Measurements from ENCODE around the gene EGLN1. TPM values are rescaled to one million over a fixed set of nuclear protein-coding genes. Genes with fewer than 3 reads are reported as not detected.
A peak's percentile ranks its signal among the peaks of the same experiment; 100 is the strongest.
"Not testable (repeated sequence)": the region's sequence is repeated elsewhere in the genome, so short reads cannot be mapped to it uniquely, and the experiment has no call there.

EGLN1 gene
- total RNA-seq: 10 to 100 TPM; 19.4 to 25.2 TPM
- polyA plus RNA-seq (ENCODE audit: insufficient read length in 6 of 6): 10 to 100 TPM; 38.6 to 54.6 (median 43.3) TPM
- long read RNA-seq, donor 1, full-length matches to known transcripts: 12 of 18 reads
- long read RNA-seq, donor 1, partial matches to known transcripts: 0 of 18 reads
- long read RNA-seq, donor 1, other reads (novel, unspliced or antisense): 6 of 18 reads
- long read RNA-seq, donor 2, full-length matches to known transcripts: 14 of 20 reads
- long read RNA-seq, donor 2, partial matches to known transcripts: 0 of 20 reads
- long read RNA-seq, donor 2, other reads (novel, unspliced or antisense): 6 of 20 reads
- long read RNA-seq, donor 3, full-length matches to known transcripts: 12 of 12 reads
- long read RNA-seq, donor 3, partial matches to known transcripts: 0 of 12 reads
- long read RNA-seq, donor 3, other reads (novel, unspliced or antisense): 0 of 12 reads
- long read RNA-seq, donor 4, partial matches to known transcripts: 0 of 1 reads
- long read RNA-seq, donor 4, other reads (novel, unspliced or antisense): 1 of 1 reads
- long read RNA-seq, donor 5, full-length matches to known transcripts: 14 of 14 reads
- long read RNA-seq, donor 5, partial matches to known transcripts: 0 of 14 reads
- long read RNA-seq, donor 5, other reads (novel, unspliced or antisense): 0 of 14 reads
- long read RNA-seq, donor 6, full-length matches to known transcripts: 10 of 10 reads
- long read RNA-seq, donor 6, partial matches to known transcripts: 0 of 10 reads
- long read RNA-seq, donor 6, other reads (novel, unspliced or antisense): 0 of 10 reads
- long read RNA-seq, donor 7, full-length matches to known transcripts: 12 of 12 reads
- long read RNA-seq, donor 7, partial matches to known transcripts: 0 of 12 reads
- long read RNA-seq, donor 7, other reads (novel, unspliced or antisense): 0 of 12 reads
- long read RNA-seq, donor 8, full-length matches to known transcripts: 15 of 25 reads
- long read RNA-seq, donor 8, partial matches to known transcripts: 10 of 25 reads
- long read RNA-seq, donor 8, other reads (novel, unspliced or antisense): 0 of 25 reads
- long read RNA-seq, donor 9: 0 reads
- long read RNA-seq, donor 10, full-length matches to known transcripts: 2 of 4 reads
- long read RNA-seq, donor 10, partial matches to known transcripts: 1 of 4 reads
- long read RNA-seq, donor 10, other reads (novel, unspliced or antisense): 1 of 4 reads
- long read RNA-seq, donor 11, full-length matches to known transcripts: 22 of 22 reads
- long read RNA-seq, donor 11, partial matches to known transcripts: 0 of 22 reads
- long read RNA-seq, donor 11, other reads (novel, unspliced or antisense): 0 of 22 reads
- long read RNA-seq, donor 12, full-length matches to known transcripts: 8 of 8 reads
- long read RNA-seq, donor 12, partial matches to known transcripts: 0 of 8 reads
- long read RNA-seq, donor 12, other reads (novel, unspliced or antisense): 0 of 8 reads

GRCh38 chr1:231421971-231422797 is at the start of gene EGLN1:
TSS of gene EGLN1 (minus strand) at chr1:231422287. CDS start at chr1:231421888, 399 bp downstream.
- intact Hi-C loops (cut with DNase I): no loop called here
- Histone ChIP-seq H3K36me3 (no peaks in the 10 kb centered on the region), H3K4me1 (peaks cover 16 to 40% of the 10 kb centered on the region in 2 donors), H3K27ac (peak within 1 kb of the TSS; percentile 95 to 98), H3K9me3 (no peaks in the 10 kb centered on the region), H3K27me3 (no peaks in the 10 kb centered on the region), H3K4me3 (peak within 1 kb of the TSS; percentile 73 to 77)
- TF ChIP-seq, protein P1, sequence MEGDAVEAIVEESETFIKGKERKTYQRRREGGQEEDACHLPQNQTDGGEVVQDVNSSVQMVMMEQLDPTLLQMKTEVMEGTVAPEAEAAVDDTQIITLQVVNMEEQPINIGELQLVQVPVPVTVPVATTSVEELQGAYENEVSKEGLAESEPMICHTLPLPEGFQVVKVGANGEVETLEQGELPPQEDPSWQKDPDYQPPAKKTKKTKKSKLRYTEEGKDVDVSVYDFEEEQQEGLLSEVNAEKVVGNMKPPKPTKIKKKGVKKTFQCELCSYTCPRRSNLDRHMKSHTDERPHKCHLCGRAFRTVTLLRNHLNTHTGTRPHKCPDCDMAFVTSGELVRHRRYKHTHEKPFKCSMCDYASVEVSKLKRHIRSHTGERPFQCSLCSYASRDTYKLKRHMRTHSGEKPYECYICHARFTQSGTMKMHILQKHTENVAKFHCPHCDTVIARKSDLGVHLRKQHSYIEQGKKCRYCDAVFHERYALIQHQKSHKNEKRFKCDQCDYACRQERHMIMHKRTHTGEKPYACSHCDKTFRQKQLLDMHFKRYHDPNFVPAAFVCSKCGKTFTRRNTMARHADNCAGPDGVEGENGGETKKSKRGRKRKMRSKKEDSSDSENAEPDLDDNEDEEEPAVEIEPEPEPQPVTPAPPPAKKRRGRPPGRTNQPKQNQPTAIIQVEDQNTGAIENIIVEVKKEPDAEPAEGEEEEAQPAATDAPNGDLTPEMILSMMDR (IDR thresholded peaks at IDR 0.05): no peak
- peak; percentile 84 to 96 (median 90) for DNase-seq
- peak; percentile 91 for ATAC-seq

DNA sequence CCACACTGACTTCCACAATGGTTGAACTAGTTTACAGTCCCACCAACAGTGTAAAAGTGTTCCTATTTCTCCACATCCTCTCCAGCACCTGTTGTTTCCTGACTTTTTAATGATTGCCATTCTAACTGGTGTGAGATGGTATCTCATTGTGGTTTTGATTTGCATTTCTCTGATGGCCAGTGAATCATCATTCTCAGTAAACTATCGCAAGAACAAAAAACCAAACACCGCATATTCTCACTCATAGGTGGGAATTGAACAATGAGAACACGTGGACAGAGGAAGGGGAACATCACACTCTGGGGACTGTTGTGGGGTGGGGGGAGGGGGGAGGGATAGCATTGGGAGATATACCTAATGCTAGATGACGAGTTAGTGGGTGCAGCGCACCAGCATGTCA is 49.4 kb upstream of the EGLN1 start:
- H3K4me1 ChIP-seq; ATAC-seq; intact Hi-C loops (cut with DNase I); H3K4me3 ChIP-seq; H3K36me3 ChIP-seq; DNase-seq; H3K27ac ChIP-seq; H3K9me3 ChIP-seq: not testable (repeated sequence)
- peaks cover 0 to 40% of the 10 kb centered on the region in 2 donors for H3K27me3 ChIP-seq

DNA sequence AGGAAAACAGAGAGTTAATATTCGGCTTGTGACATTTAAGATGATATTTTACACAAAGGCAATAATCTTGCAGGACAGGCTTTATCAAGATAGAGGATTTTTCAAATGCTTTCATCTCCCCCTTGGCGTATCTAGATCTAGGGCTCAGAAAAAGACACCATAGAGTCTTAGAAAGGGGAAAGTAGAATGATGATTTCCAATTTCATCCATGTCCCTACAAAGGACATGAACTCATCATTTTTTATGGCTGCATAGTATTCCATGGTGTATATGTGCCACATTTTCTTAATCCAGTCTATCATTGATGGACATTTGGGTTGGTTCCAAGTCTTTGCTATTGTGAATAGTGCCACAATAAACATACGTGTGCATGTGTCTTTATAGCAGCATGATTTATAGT is 48.9 kb upstream of the EGLN1 start:
- intact Hi-C loops (cut with DNase I); ATAC-seq; DNase-seq; H3K4me3 ChIP-seq; H3K4me1 ChIP-seq; H3K27ac ChIP-seq; H3K9me3 ChIP-seq; H3K36me3 ChIP-seq: not testable (repeated sequence)
- H3K27me3 ChIP-seq: peaks cover 0 to 44% of the 10 kb centered on the region in 2 donors

DNA sequence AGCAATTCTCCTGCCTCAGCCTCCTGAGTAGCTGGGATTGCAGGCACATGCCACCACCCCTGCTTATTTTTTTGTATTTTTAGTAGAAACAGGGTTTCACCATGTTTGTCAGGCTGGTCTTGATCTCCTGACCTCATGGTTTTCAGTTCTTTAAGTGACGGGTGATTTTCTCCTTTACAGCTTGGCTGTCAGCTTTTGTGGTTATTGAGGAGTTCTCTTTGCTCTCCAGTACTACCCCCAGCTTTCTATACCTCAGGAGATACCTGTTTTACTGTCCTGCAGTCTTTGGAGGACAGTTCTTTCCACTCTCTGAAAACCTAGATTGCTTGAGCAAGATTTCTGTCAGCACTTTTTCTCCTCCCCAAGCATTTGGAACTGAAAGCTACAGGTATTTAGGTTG is 45.9 kb upstream of the EGLN1 start:
- DNase-seq (no peak), ATAC-seq (no peak)
- peaks cover 0 to 73% of the 10 kb centered on the region in 2 donors for H3K27me3 ChIP-seq
- no peaks in the 10 kb centered on the region for H3K4me1 ChIP-seq
- H3K4me3 ChIP-seq: no peak overlapping the region
- TF ChIP-seq, protein P1 (IDR thresholded peaks at IDR 0.05): no peak
- no peak overlapping the region for H3K27ac ChIP-seq
- H3K9me3 ChIP-seq: peaks cover 0 to 2% of the 10 kb centered on the region in 2 donors
- intact Hi-C loops (cut with DNase I): no loop called here
- no peaks in the 10 kb centered on the region for H3K36me3 ChIP-seq

DNA sequence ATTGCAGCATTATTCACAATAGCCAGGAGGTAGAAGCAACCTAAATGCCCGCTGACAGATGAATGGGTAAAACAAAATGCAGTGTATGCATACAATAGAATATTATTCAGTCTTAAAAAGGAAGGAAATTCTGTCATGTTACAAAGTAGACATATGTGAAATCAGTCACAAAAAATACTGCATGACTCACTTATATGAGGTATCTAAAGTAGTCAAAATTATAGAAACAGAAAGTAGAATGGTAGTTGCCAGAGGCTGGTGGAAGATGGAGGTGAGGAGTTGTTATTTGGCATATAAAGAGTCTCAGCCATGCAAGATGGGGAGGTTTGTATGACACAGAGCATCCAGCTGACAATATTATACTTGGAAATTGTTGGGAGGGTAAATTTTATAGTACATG is 43.0 kb upstream of the EGLN1 start:
- intact Hi-C loops (cut with DNase I): no loop called here
- Histone ChIP-seq H3K36me3 (no peaks in the 10 kb centered on the region), H3K4me3 (no peak overlapping the region), H3K9me3 (no peaks in the 10 kb centered on the region), H3K27ac (no peak overlapping the region), H3K27me3 (peaks cover 3 to 93% of the 10 kb centered on the region in 2 donors), H3K4me1 (peaks cover 0 to 14% of the 10 kb centered on the region in 2 donors)
- no peak for ATAC-seq
- TF ChIP-seq, protein P1 (IDR thresholded peaks at IDR 0.05): no peak
- DNase-seq: no peak
